Psoas muscle (tissue), 8 donors: Measurements from ENCODE around the gene POLR2E. TPM values are rescaled to one million over a fixed set of nuclear protein-coding genes. Genes with fewer than 3 reads are reported as not detected.

Experiments used
- ATAC-seq, 4 donors: fragments of 200-7000 bp; cut with Tn5 transposase; one replicate each; pipeline ENCODE4 v1.9.1; 2020; ENCODE audit warnings: moderate library complexity in 3 of 4, mild to moderate bottlenecking in 2 of 4
- DNase-seq, 2 donors: peaks; one replicate each; pipeline ENCODE4 v3.0.0-alpha.2; 2020
- H3K27ac ChIP-seq: fragments of 200-600 bp; one replicate; pipeline ENCODE4 v1.8.0; 2022
- H3K27me3 ChIP-seq, 3 donors: fragments of 200-600 bp in 1 of 3; one replicate each; pipeline versions ENCODE4 v1.6.1 to v1.8.0; 2013 to 2022; ENCODE audit warnings: low read length in 2 of 3, mild to moderate bottlenecking in 2 of 3, moderate library complexity in 1 of 3; ENCODE audit not compliant: insufficient read depth in 3 of 3
- H3K36me3 ChIP-seq, 2 donors: fragments of 200-600 bp in 1 of 2; one replicate each; pipeline versions ENCODE4 v1.6.1 to v1.8.0; 2013 to 2022; ENCODE audit warnings: low read depth in 1 of 2, mild to moderate bottlenecking in 1 of 2, moderate library complexity in 1 of 2; ENCODE audit not compliant: insufficient read depth in 1 of 2
- H3K4me1 ChIP-seq: fragments of 200-600 bp; one replicate; pipeline ENCODE4 v1.8.0; 2022
- H3K4me3 ChIP-seq: fragments of 200-600 bp; one replicate; pipeline ENCODE4 v1.8.0; 2022; ENCODE audit warnings: mild to moderate bottlenecking
- H3K9me3 ChIP-seq: fragments of 200-600 bp; one replicate; pipeline ENCODE4 v1.8.0; 2022
- CTCF ChIP-seq: fragments of 200-600 bp; IDR thresholded peaks from one replicate; pipeline ENCODE4 v1.8.0; 2022; ENCODE audit warnings: antibody characterized with exemption
- WGBS, 3 donors: extraction: QIAGEN DNeasy Blood & Tissue Kit; methylation state at CpG; one replicate each; pipeline versions ENCODE4 v1.1.6 to v1.1.7; 2013; 5-methylcytosine and 5-hydroxymethylcytosine counted together
- intact Hi-C, 2 donors: fragments of 100-400 bp; cut with DNase I; formaldehyde crosslinking; loops; one replicate each; pipeline versions ENCODE4 v1.11.0 to v1.14.2; 2022
- polyA plus RNA-seq, 3 donors: library from polyadenylated mRNA; stranded (reverse); fragments of 200-250 nt; gene quantifications; one replicate each; pipeline ENCODE4 v1.2.3, GENCODE V29; 2013
- total RNA-seq, 4 donors: library from RNA; stranded (reverse); fragmentation: NEBNext Ultra II Directional in 2 of 4; extraction: Animal tissue kit (Norgen Biotek cat#: 25700) in 2 of 4; gene quantifications; one replicate each; pipeline versions ENCODE4 v1.2.1 to v1.2.4, GENCODE V29; 2021 to 2023
- donor health status: healthy with polysubstance abuse.
- donor health status: DM: no; HTN: no; CAD: no; lungs with moderate emphysema.
- donor health status: Bipolar disorder and iron deficiency.
- donor health status: healthy.
- donor health status: DM: yes; HTN: yes; CAD: no.
- donor health status: DM: no; HTN: no; CAD: no.
- donor health status: DM: no; HTN: no; CAD: no.
- donor health status: DM: yes; HTN: yes; CAD: no.

The POLR2E gene
- total and polyA plus RNA-seq, 7 donors: 133 to 243 (median 147) TPM

GRCh38 chr19:1128106-1128505, 32.9 kb upstream of the POLR2E start:
- no peak for ATAC-seq
- Histone ChIP-seq H3K9me3 (no peaks in the 10 kb centered on the region), H3K27me3 (no peaks in the 10 kb centered on the region), H3K4me1 (peaks cover 33% of the 10 kb centered on the region), H3K27ac (no peak overlapping the region), H3K4me3 (no peak overlapping the region), H3K36me3 (peaks cover 2 to 50% of the 10 kb centered on the region in 2 donors)
- no peak for DNase-seq
- TF ChIP-seq CTCF: no peak
- 96 to 98% (median 97%) methylated on average over 17 of the region's 17 CpGs for WGBS, 3 donors
- intact Hi-C loops: loop anchor here in 1 of 2 donors (5.0 kb wide), 1 partner anchor 54 kb away; no protein-coding TSS in a partner anchor

- peak overlapping the region; percentile 79 for H3K27ac ChIP-seq
- intact Hi-C loops: loop anchor here in 1 of 2 donors (5.0 kb wide), 1 partner anchor 55 kb away; no protein-coding TSS in a partner anchor
These were observed 32.0 kb upstream of the POLR2E start for GRCh38 chr19:1126984-1127760.

GRCh38 chr19:1125601-1126467, 30.7 kb upstream of the POLR2E start:
- Histone ChIP-seq H3K4me1 (peaks cover 19% of the 10 kb centered on the region), H3K9me3 (no peaks in the 10 kb centered on the region), H3K36me3 (peaks cover 2 to 73% of the 10 kb centered on the region in 2 donors), H3K27me3 (no peaks in the 10 kb centered on the region), H3K27ac (peak overlapping the region; percentile 79), H3K4me3 (no peak overlapping the region)
- 77 to 85% (median 82%) methylated on average over 33 of the region's 33 CpGs for WGBS, 3 donors
- TF ChIP-seq CTCF: no peak
- intact Hi-C loops: loop anchor here in 1 of 2 donors (5.0 kb wide), 1 partner anchor 56 kb away; no protein-coding TSS in a partner anchor
- ATAC-seq (peak; percentile 53 to 77 (median 62)), DNase-seq (peak in 1 of 2 donors; percentile 60)

More at GRCh38 chr19:1126984-1127760, 32.0 kb upstream of the POLR2E start:
- Histone ChIP-seq H3K4me1 (peaks cover 25% of the 10 kb centered on the region), H3K36me3 (peaks cover 2 to 59% of the 10 kb centered on the region in 2 donors), H3K4me3 (no peak overlapping the region), H3K9me3 (no peaks in the 10 kb centered on the region), H3K27me3 (no peaks in the 10 kb centered on the region)
- 92 to 94% (median 93%) methylated on average over 32 to 33 of the region's 33 CpGs for WGBS, 3 donors
- no peak for TF ChIP-seq CTCF
- DNase-seq (no peak), ATAC-seq (no peak)

GRCh38 chr19:1123885-1124677, 28.9 kb upstream of the POLR2E start:
- peaks cover 14% of the 10 kb centered on the region for H3K4me1 ChIP-seq
- no peak overlapping the region for H3K27ac ChIP-seq
- 86 to 90% (median 90%) methylated on average over 19 to 23 of the region's 23 CpGs for WGBS, 3 donors
- no peaks in the 10 kb centered on the region for H3K9me3 ChIP-seq
- H3K36me3 ChIP-seq: peaks cover 2 to 90% of the 10 kb centered on the region in 2 donors
- ATAC-seq: no peak
- H3K4me3 ChIP-seq: no peak overlapping the region
- H3K27me3 ChIP-seq: no peaks in the 10 kb centered on the region
- DNase-seq: no peak
- intact Hi-C loops: no loop called here
- TF ChIP-seq CTCF: no peak
